Left renal pelvis (tissue), 4 donors: ENCODE data around the gene CASP8AP2. TPM values are rescaled to one million over a fixed set of nuclear protein-coding genes. Genes with fewer than 3 reads are reported as not detected.
A peak's percentile ranks its signal among the peaks of the same experiment; 100 is the strongest.
"Not testable (repeated sequence)": the region's sequence is repeated elsewhere in the genome, so short reads cannot be mapped to it uniquely, and the experiment has no call there.

ENCODE experiments used
- DNase-seq, 4 donors: peaks; one replicate each; pipeline ENCODE4 v3.0.0-alpha.2; 2013; ENCODE audit warnings: low read depth in 4 of 4, low spot score in 3 of 4
- polyA plus RNA-seq, 4 donors: library from polyadenylated mRNA; unstranded; fragments of 120-200 nt; gene quantifications; one replicate each; pipeline ENCODE4 v1.2.1, GENCODE V29; 2013; ENCODE audit not compliant: insufficient read length in 4 of 4

The CASP8AP2 gene
- polyA plus RNA-seq, 4 donors = 23.7 to 29.8 (median 25.2) TPM

DNA sequence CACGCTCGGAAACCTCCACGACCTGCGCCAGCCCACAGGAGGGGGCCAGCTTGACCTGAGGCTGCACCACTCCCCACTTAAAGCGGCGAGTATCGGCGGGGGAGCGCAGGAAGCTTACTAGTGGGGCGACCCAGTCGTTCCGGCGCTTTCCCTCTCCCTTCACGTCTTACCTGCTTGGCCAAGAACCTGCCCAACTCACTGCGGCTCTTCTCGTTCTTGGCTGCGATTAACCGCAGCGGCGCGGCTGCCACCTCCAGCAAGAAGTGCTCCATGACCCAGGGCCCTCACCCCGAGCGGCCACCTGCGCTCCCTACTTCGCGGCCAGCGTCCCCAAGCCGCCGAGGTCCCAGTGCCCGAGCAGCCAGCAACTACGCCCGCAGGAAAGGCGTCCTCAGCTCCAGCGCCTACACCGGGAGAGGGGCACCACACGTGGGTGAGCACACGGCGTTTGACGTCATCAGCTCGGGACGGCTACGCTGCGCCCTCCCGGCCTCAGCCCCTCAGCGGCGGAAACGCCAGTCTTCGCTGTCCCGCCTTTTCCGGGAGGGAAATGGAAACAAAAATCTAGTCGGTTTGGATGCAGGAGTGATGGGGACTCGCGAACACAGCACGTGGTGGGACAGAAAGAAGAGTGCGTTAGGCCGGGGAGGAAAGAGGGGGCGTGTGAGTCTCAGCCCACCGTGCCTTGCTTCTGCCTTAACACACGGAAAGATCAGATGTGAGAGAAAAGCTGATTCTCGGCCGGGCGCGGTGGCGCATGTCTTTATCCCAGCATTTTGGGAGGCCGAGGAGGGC, 10.1 kb upstream of the CASP8AP2 start, which contains the start of gene MDN1:
Gene MDN1 (minus strand): TSS at position 459 of the 795 bp plus-strand sequence. CDS start 187 bp downstream, at position 272.
- DNase-seq = peak; percentile 88 to 93 (median 89)

DNA sequence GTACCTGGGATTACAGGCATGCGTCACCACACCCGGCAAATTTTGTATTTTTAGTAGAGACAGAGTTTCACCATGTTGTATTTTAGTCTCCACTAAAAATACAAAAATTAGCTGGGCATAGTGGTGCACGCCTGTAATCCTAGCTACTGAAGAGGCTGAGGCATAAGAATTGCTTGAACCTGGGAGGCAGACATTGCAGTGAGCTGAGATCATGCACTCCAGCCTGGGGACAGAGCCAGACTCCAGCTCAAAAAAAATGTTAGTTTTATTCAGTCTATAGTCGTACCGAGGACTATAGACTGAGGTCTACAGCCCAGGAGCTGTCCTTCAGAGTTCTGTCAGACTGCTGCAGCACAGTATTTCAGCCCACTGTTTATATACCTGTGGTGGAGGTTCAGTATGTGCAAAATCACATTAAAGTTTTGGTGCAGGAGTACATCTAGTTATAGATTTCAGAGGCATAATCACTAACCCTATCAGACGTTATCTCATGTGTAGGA, 3.6 kb upstream of the CASP8AP2 start:
- no peak for DNase-seq

DNA sequence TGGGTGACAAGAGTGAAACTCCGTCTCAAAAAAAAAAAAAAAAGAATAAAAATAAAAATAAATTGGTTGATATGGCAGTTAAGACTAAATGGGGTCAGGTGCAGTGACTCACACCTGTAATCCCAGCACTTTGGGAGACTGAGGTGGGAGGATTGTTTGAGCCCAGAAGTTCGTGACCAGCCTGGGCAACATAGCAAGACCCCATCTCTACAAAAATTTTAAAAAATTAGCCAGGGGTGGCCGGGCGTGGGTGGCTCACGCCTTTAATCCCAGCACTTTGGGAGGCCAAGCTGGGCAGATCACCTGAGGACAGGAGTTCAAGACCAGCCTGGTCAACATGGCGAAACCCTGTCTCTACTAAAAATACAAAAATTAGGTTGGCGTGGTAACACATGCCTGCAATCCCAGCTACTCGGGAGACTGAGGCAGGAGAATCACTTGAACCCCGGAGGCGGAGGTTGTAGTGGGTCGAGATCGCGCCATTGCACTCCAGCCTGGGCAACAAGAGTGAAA, 1.1 kb upstream of the CASP8AP2 start:
- not testable (repeated sequence) for DNase-seq

DNA sequence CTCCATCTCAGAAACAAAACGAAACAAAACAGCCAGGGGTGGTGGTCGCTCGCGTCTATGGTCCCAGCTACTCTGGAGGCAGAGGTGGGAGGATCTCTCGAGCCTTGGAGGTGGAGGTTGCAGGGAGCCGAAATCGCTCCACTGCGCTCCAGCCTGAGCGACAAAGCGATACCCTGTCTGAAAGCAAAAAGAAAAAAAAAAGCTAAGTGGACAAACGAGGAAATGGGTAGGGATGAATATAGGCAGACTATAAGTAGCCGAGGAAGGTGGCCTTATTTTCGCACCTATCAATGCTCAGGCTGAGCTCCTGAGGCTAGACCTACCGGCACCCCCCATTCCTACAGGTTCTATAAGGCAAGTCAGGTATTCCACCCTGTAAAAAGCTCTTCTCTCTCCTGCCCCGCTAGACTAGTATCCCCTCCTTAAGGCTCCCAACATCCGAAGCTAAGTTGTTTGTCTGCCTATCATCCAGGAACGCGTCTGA, 650 bp upstream of the CASP8AP2 start:
- peak in 1 of 4 donors; percentile 14 for DNase-seq

DNA sequence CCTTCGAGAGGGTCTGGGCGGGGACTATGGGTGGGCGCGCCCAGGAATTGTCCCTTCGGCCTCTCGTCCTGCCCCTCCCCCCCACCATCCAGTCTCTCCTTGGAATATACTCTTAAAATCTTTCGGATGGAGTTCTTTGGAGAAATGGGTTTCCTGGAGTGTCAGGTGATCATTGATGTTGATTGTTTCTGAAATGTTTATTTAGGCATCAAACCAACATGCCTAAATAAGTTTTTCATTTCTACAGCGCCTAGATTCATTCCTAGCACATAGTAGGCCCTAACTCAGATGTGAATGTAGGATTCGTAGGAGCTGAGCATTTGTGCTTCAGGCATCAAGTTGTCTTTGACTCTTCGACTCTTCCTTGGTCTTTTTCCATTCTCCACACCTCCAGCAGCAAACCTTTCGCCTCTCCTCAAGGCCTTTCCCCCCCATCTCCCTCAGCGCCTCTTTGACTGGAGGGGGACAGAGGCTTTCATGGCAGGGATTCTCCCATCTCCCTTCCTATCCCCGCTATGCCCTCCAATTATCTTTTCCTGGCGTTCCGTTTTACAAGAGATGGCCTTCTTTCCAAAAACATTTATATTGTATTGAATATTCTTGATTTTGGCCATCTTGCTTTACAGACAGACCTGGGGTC, 610 bp downstream of the CASP8AP2 start:
- no peak for DNase-seq

DNA sequence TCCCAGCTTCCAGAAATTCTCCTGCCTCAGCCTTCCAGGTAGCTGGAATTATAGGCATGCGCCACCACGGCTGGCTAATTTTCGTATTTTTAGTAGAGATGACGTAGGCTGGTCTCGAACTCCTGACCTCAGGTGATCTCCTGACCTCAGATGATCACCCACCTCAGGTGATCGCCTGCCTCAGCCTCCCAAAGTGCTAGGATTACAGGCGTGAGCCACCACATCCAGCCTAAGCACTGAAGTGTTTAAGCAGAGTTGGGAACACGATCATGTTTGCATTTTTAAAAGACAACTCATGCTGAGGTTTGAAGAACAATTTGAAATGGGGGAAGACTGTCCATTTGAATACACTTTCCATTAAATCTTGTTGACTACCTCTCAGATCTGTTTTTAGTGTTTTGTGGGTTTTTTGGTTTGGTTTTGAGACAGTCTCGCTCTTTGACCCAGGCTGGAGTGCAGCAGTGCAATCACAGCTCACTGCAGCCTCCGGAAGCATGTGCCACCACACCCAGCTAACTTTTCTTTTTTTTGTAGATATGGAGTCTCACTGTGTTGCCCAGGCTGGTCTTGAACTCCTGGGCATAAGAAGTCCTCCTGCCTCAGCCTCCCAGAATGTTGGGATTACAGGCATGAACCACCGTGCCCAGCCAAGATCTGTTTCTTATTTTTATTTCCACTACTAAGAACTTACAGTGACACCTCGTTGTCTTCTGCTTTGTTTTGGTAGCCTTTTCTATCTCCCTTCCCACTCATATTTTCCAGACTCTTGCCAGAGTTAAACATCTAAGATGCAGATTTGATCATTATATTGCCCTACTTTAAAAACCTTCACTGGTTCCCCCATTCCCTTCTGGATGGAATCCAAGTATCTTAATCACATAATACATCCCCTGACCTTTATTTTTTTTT, 5.5 kb downstream of the CASP8AP2 start:
- no peak for DNase-seq

DNA sequence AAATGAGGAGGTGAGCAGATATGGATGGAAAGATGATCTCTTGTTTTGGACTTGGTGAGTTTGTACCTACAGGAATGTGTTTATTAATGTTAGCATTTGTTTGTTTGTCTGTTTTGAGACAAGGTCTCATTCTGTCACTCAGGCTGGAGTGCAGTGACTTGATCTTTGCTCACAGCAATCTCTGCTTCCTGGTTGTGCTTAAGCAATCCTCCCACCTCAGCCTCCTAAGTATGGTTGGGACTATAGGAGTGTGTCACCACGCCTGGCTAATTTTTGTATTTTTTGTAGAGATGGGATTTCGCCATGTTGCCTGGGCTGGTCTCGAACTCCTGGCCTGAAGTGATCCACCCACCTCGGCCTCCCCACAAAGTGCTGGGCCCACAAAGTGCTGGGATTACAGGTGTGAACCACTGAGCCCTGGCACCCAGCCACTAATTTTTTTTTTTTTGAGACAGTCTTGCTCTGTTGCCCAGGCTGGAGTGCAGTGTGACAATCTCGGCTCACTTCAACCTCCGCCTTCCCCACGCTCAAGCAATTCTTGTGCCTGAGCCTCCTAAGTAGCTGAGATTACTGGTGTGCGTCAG, 7.1 kb downstream of the CASP8AP2 start:
- DNase-seq = no peak

DNA sequence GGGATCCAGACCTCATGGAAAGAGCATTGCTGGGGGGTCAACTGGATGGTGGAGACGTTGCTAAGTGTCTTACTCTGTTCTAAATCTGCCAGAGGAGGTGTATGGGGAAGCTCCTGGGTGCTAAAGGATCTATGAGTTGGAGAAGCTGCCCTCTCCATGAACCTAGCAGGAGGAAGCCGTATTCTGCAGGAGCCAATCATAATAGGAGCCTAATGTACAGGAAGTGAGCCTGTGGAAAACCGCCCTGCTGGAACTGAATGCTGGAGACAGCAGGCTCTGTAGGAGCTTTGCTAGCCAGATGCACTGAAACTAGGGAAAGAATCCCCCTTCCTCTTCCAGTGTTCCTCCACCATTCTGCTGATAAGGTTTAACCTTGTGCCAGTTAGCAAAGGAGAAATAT, 10.9 kb downstream of the CASP8AP2 start:
- DNase-seq = peak in 1 of 4 donors; percentile 24

DNA sequence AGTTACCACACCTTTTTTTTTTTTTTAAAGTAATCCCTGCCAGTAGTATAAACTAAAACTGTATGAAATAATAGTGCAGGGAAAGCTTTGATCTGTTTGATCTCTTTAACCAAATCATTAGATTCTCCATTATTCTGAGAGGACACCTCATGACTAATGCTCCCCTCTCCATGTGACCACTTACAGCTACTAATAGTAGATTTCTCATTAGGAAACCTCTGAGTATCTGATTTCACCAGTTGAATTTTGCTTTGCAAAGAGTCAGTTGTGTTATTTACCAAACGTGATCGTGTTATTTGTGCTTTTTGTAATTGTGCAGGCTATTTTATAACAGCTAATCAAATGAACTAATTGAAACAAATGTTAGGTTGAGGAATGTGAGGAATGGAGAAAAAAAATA, 12.5 kb downstream of the CASP8AP2 start:
- DNase-seq = no peak

DNA sequence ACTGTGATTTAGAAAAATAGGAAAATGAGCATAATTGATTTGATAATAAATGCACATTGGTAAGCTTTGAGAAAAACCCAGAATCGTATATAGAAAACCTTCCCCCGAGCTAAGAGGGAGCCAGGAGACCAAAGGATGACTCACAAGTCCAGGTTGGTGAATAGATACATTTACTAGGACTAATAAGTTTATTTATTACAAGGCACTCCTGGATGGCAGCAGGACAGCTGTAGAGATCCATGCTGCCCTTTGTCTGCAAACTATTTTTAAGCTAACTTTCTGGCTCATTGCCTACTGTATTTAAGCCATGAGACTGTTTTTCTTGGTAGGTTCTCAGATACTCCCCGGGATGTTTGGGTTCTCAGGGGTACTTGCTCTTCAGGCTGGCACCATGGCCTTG, 13.4 kb downstream of the CASP8AP2 start:
- no peak for DNase-seq

DNA sequence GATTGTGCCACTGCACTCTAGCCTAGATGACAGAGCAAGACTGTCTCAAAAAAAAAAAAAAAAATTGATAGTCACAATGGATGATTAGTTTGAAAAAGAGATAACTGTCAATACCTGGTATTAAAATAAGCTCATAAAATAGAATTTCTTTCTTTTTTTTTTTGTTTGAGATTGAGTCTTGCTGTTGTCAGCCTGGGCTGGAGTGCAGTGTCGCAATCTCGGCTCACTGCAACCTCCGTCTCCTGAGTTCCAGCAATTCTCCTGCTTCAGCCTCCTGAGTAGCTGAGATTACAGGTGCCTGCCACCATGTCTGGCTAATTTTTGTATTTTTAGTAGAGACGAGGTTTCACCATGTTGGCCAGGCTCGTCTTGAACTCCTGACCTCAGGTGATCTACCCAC, 17.8 kb downstream of the CASP8AP2 start:
- DNase-seq = not testable (repeated sequence)

DNA sequence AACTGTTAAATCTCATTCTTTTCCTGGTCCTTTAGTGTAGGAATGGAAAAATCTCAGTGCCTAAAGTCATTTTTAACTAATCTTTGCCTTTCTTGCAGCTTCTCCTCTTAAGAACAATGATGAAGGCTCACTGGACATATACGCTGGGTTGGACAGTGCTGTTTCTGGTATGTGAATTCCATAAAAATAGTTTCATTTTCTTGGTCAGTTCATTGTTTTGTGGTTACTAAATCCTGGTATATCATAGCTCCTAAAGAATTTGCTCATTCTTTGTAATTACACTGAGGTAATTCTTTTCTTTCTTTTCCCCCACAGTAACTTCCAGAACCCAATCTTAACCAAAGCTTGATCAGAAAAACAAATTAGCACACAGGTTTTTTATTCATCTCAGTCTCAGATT, 23.4 kb downstream of the CASP8AP2 start:
- no peak for DNase-seq

DNA sequence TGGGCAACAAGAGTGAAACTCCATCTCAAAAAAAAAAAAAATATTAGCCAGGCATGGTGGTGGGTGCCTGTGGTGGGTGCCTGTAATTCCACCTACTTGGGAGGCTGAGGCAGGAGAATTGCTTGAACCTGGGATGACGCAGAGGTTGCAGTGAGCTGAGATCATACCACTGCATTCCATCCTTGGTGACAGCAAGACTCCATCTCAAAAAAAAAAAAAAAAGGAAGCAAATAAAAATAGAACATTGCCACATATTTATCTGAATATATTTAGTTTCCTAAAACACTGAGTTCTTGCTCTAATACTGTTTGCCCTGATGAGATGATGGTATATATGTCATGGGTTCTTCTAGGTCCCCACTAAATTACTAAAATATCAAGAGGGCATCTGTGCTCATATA, 28.4 kb downstream of the CASP8AP2 start:
- DNase-seq = no peak

DNA sequence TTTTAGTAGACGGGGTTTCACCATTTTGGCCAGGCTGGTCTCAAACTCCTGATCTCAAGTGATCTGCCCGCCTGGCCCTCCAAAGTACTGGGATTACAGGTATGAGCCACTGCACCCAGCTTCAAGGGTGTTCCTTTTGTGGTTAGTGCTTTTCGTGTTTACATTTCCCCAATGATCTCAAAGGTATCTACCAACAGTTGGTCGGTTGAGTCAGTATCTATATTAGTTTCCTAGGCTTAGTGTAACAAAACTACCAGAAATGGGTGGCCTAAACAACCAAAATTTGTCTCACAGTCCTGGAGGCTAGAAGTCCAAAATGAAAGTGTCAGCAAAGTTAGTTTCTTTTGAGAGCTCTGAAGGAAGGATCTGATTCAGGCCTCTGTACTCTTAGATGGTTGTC, 30.1 kb downstream of the CASP8AP2 start:
- DNase-seq = no peak

DNA sequence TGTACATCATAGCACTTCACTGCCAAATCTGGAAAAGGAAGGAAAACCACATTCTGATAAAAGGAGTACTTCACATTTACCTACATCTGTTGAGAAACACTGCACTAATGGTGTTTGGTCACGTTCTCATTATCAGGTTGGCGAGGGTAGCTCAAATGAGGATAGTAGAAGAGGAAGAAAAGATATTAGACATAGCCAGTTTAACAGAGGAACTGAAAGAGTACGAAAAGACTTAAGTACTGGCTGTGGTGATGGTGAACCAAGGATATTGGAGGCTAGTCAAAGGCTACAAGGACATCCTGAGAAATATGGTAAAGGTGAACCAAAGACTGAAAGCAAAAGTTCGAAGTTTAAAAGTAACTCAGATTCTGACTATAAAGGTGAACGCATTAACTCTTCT, 32.6 kb downstream of the CASP8AP2 start:
- DNase-seq = no peak

DNA sequence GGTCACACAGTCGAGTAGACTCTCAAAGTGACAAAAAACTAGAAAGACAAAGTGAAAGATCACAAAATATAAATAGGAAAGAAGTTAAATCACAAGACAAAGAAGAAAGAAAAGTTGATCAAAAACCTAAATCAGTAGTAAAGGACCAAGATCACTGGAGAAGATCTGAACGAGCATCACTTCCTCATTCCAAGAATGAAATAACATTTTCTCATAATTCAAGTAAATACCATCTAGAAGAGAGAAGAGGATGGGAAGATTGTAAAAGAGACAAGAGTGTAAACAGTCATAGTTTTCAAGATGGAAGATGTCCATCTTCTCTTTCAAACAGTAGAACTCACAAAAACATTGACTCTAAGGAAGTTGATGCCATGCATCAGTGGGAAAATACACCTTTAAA, 33.0 kb downstream of the CASP8AP2 start:
- DNase-seq = no peak

DNA sequence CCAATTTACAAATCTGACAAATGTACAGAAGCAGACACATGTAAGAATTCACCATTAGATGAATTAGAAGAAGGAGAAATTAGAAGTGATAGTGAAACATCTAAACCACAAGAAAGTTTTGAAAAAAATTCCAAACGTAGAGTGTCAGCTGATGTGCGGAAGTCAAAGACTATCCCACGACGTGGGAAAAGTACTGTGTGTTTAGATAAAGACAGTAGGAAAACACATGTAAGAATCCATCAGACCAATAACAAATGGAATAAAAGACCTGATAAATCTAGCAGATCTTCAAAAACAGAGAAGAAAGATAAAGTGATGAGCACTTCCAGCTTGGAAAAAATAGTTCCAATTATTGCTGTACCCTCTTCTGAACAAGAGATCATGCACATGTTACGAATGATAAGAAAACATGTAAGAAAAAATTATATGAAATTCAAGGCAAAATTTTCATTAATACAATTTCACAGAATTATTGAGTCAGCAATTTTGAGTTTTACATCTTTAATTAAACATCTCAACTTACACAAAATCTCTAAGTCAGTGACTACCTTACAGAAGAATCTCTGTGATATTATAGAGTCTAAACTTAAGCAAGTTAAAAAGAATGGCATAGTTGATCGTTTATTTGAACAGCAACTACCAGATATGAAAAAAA, 36.5 kb downstream of the CASP8AP2 start:
- no peak for DNase-seq

DNA sequence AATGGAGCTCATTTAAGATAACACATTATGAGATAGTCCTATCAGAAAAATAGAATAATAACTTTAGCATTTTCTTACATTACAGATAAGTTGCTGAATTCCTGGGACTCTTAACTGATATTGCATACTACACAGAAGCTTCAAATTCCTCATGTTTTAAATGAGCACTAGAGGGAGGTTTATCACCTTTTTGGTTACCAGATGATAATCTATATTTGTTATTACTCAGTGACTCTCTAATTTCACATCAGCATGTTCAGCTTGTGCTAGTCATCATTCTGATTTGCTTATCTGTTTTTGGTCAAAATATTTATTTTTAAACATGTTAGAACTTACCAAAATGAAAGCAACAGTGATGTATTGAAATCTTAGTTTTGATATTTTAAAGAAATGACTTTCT, 44.0 kb downstream of the CASP8AP2 start:
- DNase-seq = no peak

DNA sequence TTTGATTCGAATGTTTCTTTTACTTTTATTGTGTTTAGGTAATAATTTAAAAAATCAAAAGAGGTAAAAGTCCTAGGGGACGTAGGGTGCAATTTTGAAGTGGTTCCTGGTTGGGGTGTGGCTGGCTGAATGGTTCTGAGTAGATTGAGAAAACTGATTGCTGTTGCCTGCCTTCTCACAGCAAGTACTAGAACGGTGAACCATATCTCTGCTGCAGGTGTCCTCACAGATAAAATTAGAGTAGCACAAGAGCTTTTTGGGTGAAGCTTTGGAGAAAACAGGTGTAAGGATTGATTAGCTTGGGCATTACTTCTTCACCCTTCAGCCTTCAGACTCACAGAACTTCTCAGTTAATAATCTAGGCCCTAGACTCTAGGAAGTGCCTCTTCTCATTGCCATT, 44.8 kb downstream of the CASP8AP2 start:
- DNase-seq = no peak
